Activated B cell treated with CpG ODN at 0.5 μM for 24 hours (primary cell): ENCODE data around the gene MMP10. TPM values are rescaled to one million over a fixed set of nuclear protein-coding genes. Genes with fewer than 3 reads are reported as not detected.

ENCODE experiments used
- ATAC-seq: fragments of 200-7000 bp; cut with Tn5 transposase; one replicate; pipeline ENCODE4 v1.10.0; 2021; ENCODE audit warnings: low read depth, mild to moderate bottlenecking, moderate library complexity
- CTCF ChIA-PET: fragments of 350-600 bp; sonication (Branson Sonifier 250); formaldehyde crosslinking; loops from one replicate; lab custom pipeline; 2021; ENCODE audit warnings: antibody characterized with exemption; lab: Charles Lee
- POLR2A ChIA-PET: fragments of 350-600 bp; sonication (Branson Sonifier 250); formaldehyde crosslinking; loops from one replicate; lab custom pipeline; 2021; ENCODE audit warnings: antibody characterized with exemption; lab: Charles Lee
- DNase-seq: peaks from one replicate; pipeline ENCODE4 v3.0.0; 2022
- H3K27ac Mint-ChIP-seq: one replicate; pipeline ENCODE4 v1.8.0; 2020; ENCODE audit warnings: mixed read lengths
- H3K27me3 Mint-ChIP-seq: one replicate; pipeline ENCODE4 v1.8.0; 2021; ENCODE audit warnings: mixed read lengths
- H3K36me3 Mint-ChIP-seq: one replicate; pipeline ENCODE4 v1.8.0; 2021; ENCODE audit warnings: low read depth, mixed read lengths
- H3K4me1 Mint-ChIP-seq: one replicate; pipeline ENCODE4 v1.8.0; 2021; ENCODE audit warnings: mixed read lengths
- H3K4me3 Mint-ChIP-seq: one replicate; pipeline ENCODE4 v1.8.0; 2020; ENCODE audit warnings: mild to moderate bottlenecking, mixed read lengths
- H3K9me3 Mint-ChIP-seq: one replicate; pipeline ENCODE4 v1.8.0; 2020; ENCODE audit warnings: mixed read lengths
- CTCF ChIP-seq: fragments of 200-600 bp; IDR thresholded peaks from one replicate; pipeline ENCODE4 v1.8.0; 2022; ENCODE audit warnings: antibody characterized with exemption, mild to moderate bottlenecking
- intact Hi-C: fragments of 100-400 bp; cut with micrococcal nuclease; formaldehyde crosslinking; loops from one replicate; pipeline ENCODE4 v1.15.1; 2024
- total RNA-seq: library from RNA; stranded (reverse); gene quantifications from 2 replicates; pipeline ENCODE4 v1.2.3, GENCODE V29; 2022

Gene MMP10
- not detected in 2 replicates for total RNA-seq

DNA sequence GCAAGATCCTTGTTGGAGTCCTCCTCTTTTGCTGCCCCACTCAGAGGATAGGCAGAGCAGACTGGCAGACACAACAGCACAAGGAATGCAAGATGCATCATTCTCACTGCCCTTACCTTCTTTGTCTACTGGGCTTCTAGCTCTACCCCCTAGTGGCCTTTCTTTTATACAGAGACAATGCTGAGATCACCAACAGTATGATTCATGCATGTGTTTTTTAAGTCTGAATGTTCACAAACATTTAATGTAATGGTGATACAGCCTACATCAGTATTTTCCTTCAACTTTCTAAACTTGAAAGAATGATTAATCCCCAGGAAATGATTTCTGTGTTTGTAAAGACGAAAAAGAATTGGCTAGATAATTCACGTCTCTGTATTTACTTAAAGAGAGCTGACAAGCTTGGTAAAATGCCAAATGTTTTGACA lies at the start of gene MMP10:
Gene MMP10, minus strand, starts transcription at position 138 of the 428 bp plus-strand sequence. Its CDS starts 37 bp downstream, at position 101.
- Mint-ChIP-seq H3K4me3 (no peak within 1 kb of the TSS), H3K9me3 (no peaks in the 10 kb centered on the region), H3K4me1 (no peaks in the 10 kb centered on the region), H3K36me3 (no peaks in the 10 kb centered on the region), H3K27ac (no peak within 1 kb of the TSS), H3K27me3 (peaks cover 13% of the 10 kb centered on the region)
- DNase-seq (no peak), ATAC-seq (no peak)
- no peak for TF ChIP-seq CTCF
- ChIA-PET CTCF (no interaction called here), POLR2A (no interaction called here)
- intact Hi-C loops = no loop called here

GRCh38 chr11:102829316-102830000 lies 49.0 kb upstream of the MMP10 start:
- no peak for TF ChIP-seq CTCF
- CTCF ChIA-PET = no interaction called here
- Mint-ChIP-seq H3K4me3 (no peak overlapping the region), H3K9me3 (no peaks in the 10 kb centered on the region), H3K4me1 (no peaks in the 10 kb centered on the region), H3K36me3 (no peaks in the 10 kb centered on the region), H3K27me3 (peaks cover 33% of the 10 kb centered on the region), H3K27ac (no peak overlapping the region)
- ATAC-seq = no peak
- DNase-seq = no peak
- intact Hi-C loops = no loop called here
- POLR2A ChIA-PET = no interaction called here

- peaks cover 12% of the 10 kb centered on the region for H3K27me3 Mint-ChIP-seq
- TF ChIP-seq CTCF = no peak
- no peaks in the 10 kb centered on the region for H3K9me3 Mint-ChIP-seq
- ATAC-seq (no peak), DNase-seq (no peak)
- ChIA-PET POLR2A (no interaction called here), CTCF (no interaction called here)
- intact Hi-C loops = no loop called here
- H3K27ac Mint-ChIP-seq = no peak overlapping the region
- no peaks in the 10 kb centered on the region for H3K4me1 Mint-ChIP-seq
- no peaks in the 10 kb centered on the region for H3K36me3 Mint-ChIP-seq
- no peak overlapping the region for H3K4me3 Mint-ChIP-seq
Measured at GRCh38 chr11:102824556-102824955, 44.1 kb upstream of the MMP10 start.

GRCh38 chr11:102819491-102819890 lies 39.1 kb upstream of the MMP10 start:
- intact Hi-C loops = no loop called here
- no peaks in the 10 kb centered on the region for H3K27me3 Mint-ChIP-seq
- peaks cover 13% of the 10 kb centered on the region for H3K9me3 Mint-ChIP-seq
- ATAC-seq (no peak), DNase-seq (no peak)
- H3K27ac Mint-ChIP-seq = no peak overlapping the region
- no peaks in the 10 kb centered on the region for H3K4me1 Mint-ChIP-seq
- ChIA-PET POLR2A (no interaction called here), CTCF (no interaction called here)
- no peak for TF ChIP-seq CTCF
- no peaks in the 10 kb centered on the region for H3K36me3 Mint-ChIP-seq
- no peak overlapping the region for H3K4me3 Mint-ChIP-seq

- no peak for ATAC-seq
Measured at GRCh38 chr11:102813484-102813883, 33.1 kb upstream of the MMP10 start.

More at GRCh38 chr11:102813484-102813883, 33.1 kb upstream of the MMP10 start:
- no peaks in the 10 kb centered on the region for H3K36me3 Mint-ChIP-seq
- H3K27me3 Mint-ChIP-seq = peaks cover 10% of the 10 kb centered on the region
- H3K9me3 Mint-ChIP-seq = peaks cover 13% of the 10 kb centered on the region
- CTCF ChIA-PET = no interaction called here
- intact Hi-C loops = no loop called here
- DNase-seq = no peak
- no peak overlapping the region for H3K27ac Mint-ChIP-seq
- H3K4me3 Mint-ChIP-seq = no peak overlapping the region
- H3K4me1 Mint-ChIP-seq = no peaks in the 10 kb centered on the region
- TF ChIP-seq CTCF = no peak
- POLR2A ChIA-PET = no interaction called here
